Activated naive CD8-positive, alpha-beta T cell treated with anti-CD3 and anti-CD28 coated beads, Interleukin-2, amount 50 U/mL, for 24 hours (primary cell): Measurements from ENCODE around the gene ANTXR1.
A peak's percentile ranks its signal among the peaks of the same experiment; 100 is the strongest.

Source experiments
- ATAC-seq: fragments of 150-1000 bp; cut with Tn5 transposase; one replicate; pipeline ENCODE4 v1.10.0; 2021
- DNase-seq: peaks from one replicate; pipeline ENCODE4 v3.0.0; 2021
- H3K27ac Mint-ChIP-seq: one replicate; pipeline ENCODE4 v1.8.0; 2021; ENCODE audit warnings: mild to moderate bottlenecking, mixed read lengths
- H3K27me3 Mint-ChIP-seq: one replicate; pipeline ENCODE4 v1.8.0; 2021; ENCODE audit warnings: mixed read lengths
- H3K36me3 Mint-ChIP-seq: one replicate; pipeline ENCODE4 v1.8.0; 2021; ENCODE audit warnings: low read depth, mixed read lengths
- H3K4me1 Mint-ChIP-seq: one replicate; pipeline ENCODE4 v1.8.0; 2021; ENCODE audit warnings: mixed read lengths
- H3K4me3 Mint-ChIP-seq: one replicate; pipeline ENCODE4 v1.8.0; 2021; ENCODE audit warnings: mild to moderate bottlenecking, moderate library complexity, mixed read lengths
- H3K9me3 Mint-ChIP-seq: one replicate; pipeline ENCODE4 v1.8.0; 2021; ENCODE audit warnings: mixed read lengths

Gene ANTXR1

GRCh38 chr2:69017080-69017479 lies 4.1 kb downstream of the ANTXR1 start:
- Mint-ChIP-seq H3K9me3 (no peaks in the 10 kb centered on the region), H3K36me3 (peaks cover 2% of the 10 kb centered on the region), H3K4me3 (no peak overlapping the region), H3K4me1 (peaks cover 14% of the 10 kb centered on the region), H3K27me3 (peaks cover 63% of the 10 kb centered on the region), H3K27ac (no peak overlapping the region)
- DNase-seq (no peak), ATAC-seq (no peak)

GRCh38 chr2:69017835-69018234 lies 4.9 kb downstream of the ANTXR1 start:
- DNase-seq = no peak
- no peaks in the 10 kb centered on the region for H3K36me3 Mint-ChIP-seq
- peaks cover 56% of the 10 kb centered on the region for H3K27me3 Mint-ChIP-seq
- no peak overlapping the region for H3K4me3 Mint-ChIP-seq
- H3K27ac Mint-ChIP-seq = no peak overlapping the region
- peaks cover 8% of the 10 kb centered on the region for H3K4me1 Mint-ChIP-seq
- H3K9me3 Mint-ChIP-seq = no peaks in the 10 kb centered on the region
- no peak for ATAC-seq

- Mint-ChIP-seq H3K4me1 (peaks cover 8% of the 10 kb centered on the region), H3K27ac (no peak overlapping the region), H3K36me3 (no peaks in the 10 kb centered on the region), H3K4me3 (no peak overlapping the region), H3K27me3 (peaks cover 52% of the 10 kb centered on the region), H3K9me3 (no peaks in the 10 kb centered on the region)
- DNase-seq = no peak
- ATAC-seq = no peak
These were observed 5.7 kb downstream of the ANTXR1 start for GRCh38 chr2:69018678-69019095.

- no peak overlapping the region for H3K4me3 Mint-ChIP-seq
- no peak for DNase-seq
- no peaks in the 10 kb centered on the region for H3K9me3 Mint-ChIP-seq
- no peaks in the 10 kb centered on the region for H3K4me1 Mint-ChIP-seq
- ATAC-seq = no peak
- H3K27ac Mint-ChIP-seq = no peak overlapping the region
- peaks cover 32% of the 10 kb centered on the region for H3K27me3 Mint-ChIP-seq
- no peaks in the 10 kb centered on the region for H3K36me3 Mint-ChIP-seq
These were observed 7.8 kb downstream of the ANTXR1 start for GRCh38 chr2:69020496-69021426.

- Mint-ChIP-seq H3K4me3 (no peak overlapping the region), H3K27me3 (peaks cover 30% of the 10 kb centered on the region), H3K36me3 (no peaks in the 10 kb centered on the region), H3K27ac (no peak overlapping the region), H3K4me1 (no peaks in the 10 kb centered on the region), H3K9me3 (no peaks in the 10 kb centered on the region)
- ATAC-seq (no peak), DNase-seq (no peak)
These were observed 8.7 kb downstream of the ANTXR1 start for GRCh38 chr2:69021727-69022126.

- no peak overlapping the region for H3K27ac Mint-ChIP-seq
- peaks cover 28% of the 10 kb centered on the region for H3K27me3 Mint-ChIP-seq
- H3K4me1 Mint-ChIP-seq = no peaks in the 10 kb centered on the region
- DNase-seq (no peak), ATAC-seq (no peak)
- no peaks in the 10 kb centered on the region for H3K9me3 Mint-ChIP-seq
- no peaks in the 10 kb centered on the region for H3K36me3 Mint-ChIP-seq
- H3K4me3 Mint-ChIP-seq = no peak overlapping the region
These were observed 9.6 kb downstream of the ANTXR1 start for GRCh38 chr2:69022548-69022947.

- H3K4me1 Mint-ChIP-seq = no peaks in the 10 kb centered on the region
- no peak overlapping the region for H3K27ac Mint-ChIP-seq
- peaks cover 23% of the 10 kb centered on the region for H3K27me3 Mint-ChIP-seq
- ATAC-seq = no peak
- no peaks in the 10 kb centered on the region for H3K36me3 Mint-ChIP-seq
- DNase-seq = no peak
- H3K9me3 Mint-ChIP-seq = no peaks in the 10 kb centered on the region
- no peak overlapping the region for H3K4me3 Mint-ChIP-seq
These were observed 10.3 kb downstream of the ANTXR1 start for GRCh38 chr2:69023236-69023635.

- Mint-ChIP-seq H3K4me3 (no peak overlapping the region), H3K4me1 (no peaks in the 10 kb centered on the region), H3K27me3 (peaks cover 11% of the 10 kb centered on the region), H3K9me3 (no peaks in the 10 kb centered on the region), H3K36me3 (no peaks in the 10 kb centered on the region), H3K27ac (no peak overlapping the region)
- ATAC-seq (no peak), DNase-seq (peak; percentile 43)
These were observed 13.0 kb downstream of the ANTXR1 start for GRCh38 chr2:69026026-69026425.

GRCh38 chr2:69026691-69027459 lies 13.9 kb downstream of the ANTXR1 start:
- H3K4me1 Mint-ChIP-seq = no peaks in the 10 kb centered on the region
- no peaks in the 10 kb centered on the region for H3K36me3 Mint-ChIP-seq
- H3K4me3 Mint-ChIP-seq = no peak overlapping the region
- no peaks in the 10 kb centered on the region for H3K9me3 Mint-ChIP-seq
- peaks cover 11% of the 10 kb centered on the region for H3K27me3 Mint-ChIP-seq
- DNase-seq (no peak), ATAC-seq (no peak)
- no peak overlapping the region for H3K27ac Mint-ChIP-seq

- ATAC-seq (no peak), DNase-seq (no peak)
- no peak overlapping the region for H3K27ac Mint-ChIP-seq
- H3K27me3 Mint-ChIP-seq = peaks cover 25% of the 10 kb centered on the region
- no peak overlapping the region for H3K4me3 Mint-ChIP-seq
- no peaks in the 10 kb centered on the region for H3K9me3 Mint-ChIP-seq
- H3K4me1 Mint-ChIP-seq = no peaks in the 10 kb centered on the region
- H3K36me3 Mint-ChIP-seq = no peaks in the 10 kb centered on the region
These were observed 17.9 kb downstream of the ANTXR1 start for GRCh38 chr2:69030800-69031428.

GRCh38 chr2:69031466-69031865 lies 18.5 kb downstream of the ANTXR1 start:
- Mint-ChIP-seq H3K4me1 (no peaks in the 10 kb centered on the region), H3K9me3 (no peaks in the 10 kb centered on the region), H3K36me3 (no peaks in the 10 kb centered on the region), H3K4me3 (no peak overlapping the region), H3K27me3 (peaks cover 25% of the 10 kb centered on the region), H3K27ac (no peak overlapping the region)
- DNase-seq (no peak), ATAC-seq (no peak)

- no peaks in the 10 kb centered on the region for H3K4me1 Mint-ChIP-seq
- H3K9me3 Mint-ChIP-seq = no peaks in the 10 kb centered on the region
- no peak for DNase-seq
- H3K27me3 Mint-ChIP-seq = peaks cover 17% of the 10 kb centered on the region
- no peak overlapping the region for H3K4me3 Mint-ChIP-seq
- ATAC-seq = no peak
- no peak overlapping the region for H3K27ac Mint-ChIP-seq
- no peaks in the 10 kb centered on the region for H3K36me3 Mint-ChIP-seq
These were observed 19.4 kb downstream of the ANTXR1 start for GRCh38 chr2:69032336-69032735.

- Mint-ChIP-seq H3K27ac (no peak overlapping the region), H3K27me3 (peaks cover 19% of the 10 kb centered on the region), H3K4me3 (no peak overlapping the region), H3K36me3 (no peaks in the 10 kb centered on the region), H3K9me3 (no peaks in the 10 kb centered on the region), H3K4me1 (no peaks in the 10 kb centered on the region)
- DNase-seq (no peak), ATAC-seq (no peak)
These were observed 20.6 kb downstream of the ANTXR1 start for GRCh38 chr2:69033461-69034095.

GRCh38 chr2:69034122-69034521 lies 21.1 kb downstream of the ANTXR1 start:
- no peaks in the 10 kb centered on the region for H3K4me1 Mint-ChIP-seq
- DNase-seq (no peak), ATAC-seq (no peak)
- H3K9me3 Mint-ChIP-seq = no peaks in the 10 kb centered on the region
- peaks cover 19% of the 10 kb centered on the region for H3K27me3 Mint-ChIP-seq
- H3K36me3 Mint-ChIP-seq = no peaks in the 10 kb centered on the region
- no peak overlapping the region for H3K27ac Mint-ChIP-seq
- H3K4me3 Mint-ChIP-seq = no peak overlapping the region
